HG03060 (cell line): Measurements from ENCODE around the gene EVPLL.
"Not testable (repeated sequence)": the region's sequence is repeated elsewhere in the genome, so short reads cannot be mapped to it uniquely, and the experiment has no call there.

Experiments used
- ATAC-seq: cut with Tn5 transposase; IDR thresholded peaks from one replicate; pipeline ENCODE4 v1.9.1; 2021; ENCODE audit warnings: low read depth, moderate number of reproducible peaks; ENCODE audit not compliant: unreplicated experiment

The EVPLL gene

GRCh38 chr17:18378614-18379013, 1.0 kb downstream of the EVPLL start:
- not testable (repeated sequence) for ATAC-seq

GRCh38 chr17:18379246-18380146, 1.9 kb downstream of the EVPLL start:
- no peak for ATAC-seq

GRCh38 chr17:18380471-18381157, 3.0 kb downstream of the EVPLL start:
- ATAC-seq: no peak

GRCh38 chr17:18381158-18381952, 3.8 kb downstream of the EVPLL start:
- no peak for ATAC-seq

GRCh38 chr17:18381953-18382245, 4.3 kb downstream of the EVPLL start:
- ATAC-seq: no peak

GRCh38 chr17:18382441-18383078, 5.0 kb downstream of the EVPLL start:
- ATAC-seq: no peak

GRCh38 chr17:18383079-18383481, 5.5 kb downstream of the EVPLL start:
- not testable (repeated sequence) for ATAC-seq

- not testable (repeated sequence) for ATAC-seq
Observed at GRCh38 chr17:18384271-18384670, 6.7 kb downstream of the EVPLL start.

GRCh38 chr17:18387583-18387982, 10.0 kb downstream of the EVPLL start:
- not testable (repeated sequence) for ATAC-seq

GRCh38 chr17:18388266-18388665, 10.7 kb downstream of the EVPLL start:
- not testable (repeated sequence) for ATAC-seq

- ATAC-seq: not testable (repeated sequence)
Observed at GRCh38 chr17:18388728-18389127, 11.2 kb downstream of the EVPLL start.

- not testable (repeated sequence) for ATAC-seq
Observed at GRCh38 chr17:18401872-18402590, 24.5 kb downstream of the EVPLL start.

GRCh38 chr17:18403166-18403565, 25.6 kb downstream of the EVPLL start:
- ATAC-seq: not testable (repeated sequence)

- ATAC-seq: not testable (repeated sequence)
Observed at GRCh38 chr17:18403604-18404003, 26.0 kb downstream of the EVPLL start.

GRCh38 chr17:18408906-18409305, 31.3 kb downstream of the EVPLL start:
- ATAC-seq: not testable (repeated sequence)

- ATAC-seq: not testable (repeated sequence)
Observed at GRCh38 chr17:18409321-18409720, 31.7 kb downstream of the EVPLL start.

- ATAC-seq: not testable (repeated sequence)
Observed at GRCh38 chr17:18410736-18411135, 33.2 kb downstream of the EVPLL start.

- ATAC-seq: not testable (repeated sequence)
Observed at GRCh38 chr17:18411377-18411864, 33.8 kb downstream of the EVPLL start.

- not testable (repeated sequence) for ATAC-seq
Observed at GRCh38 chr17:18412001-18412538, 34.5 kb downstream of the EVPLL start.
